ENCODE measurements around the gene TMEM256. TPM values are rescaled to one million over a fixed set of nuclear protein-coding genes. Genes with fewer than 3 reads are reported as not detected.
"Not testable (repeated sequence)": the region's sequence is repeated elsewhere in the genome, so short reads cannot be mapped to it uniquely, and the experiment has no call there.

The TMEM256 gene
- polyA plus RNA-seq, 1 donor from 2014 or later = 161 TPM

GRCh38 chr17:7370853-7371252 is 33.0 kb downstream of the TMEM256 start:
- H3F3A ChIP-seq (ENCODE audit: insufficient read depth, low read length, poor library complexity, severe bottlenecking) = no peaks in the 10 kb centered on the region
- H3K9ac ChIP-seq (ENCODE audit: low read length) = no peak overlapping the region
- no peaks in the 10 kb centered on the region for H3K9me3 ChIP-seq (ENCODE audit: low read length)
- no peaks in the 10 kb centered on the region for H3K36me3 ChIP-seq (ENCODE audit: insufficient read depth, low read length)
- no peak overlapping the region for H3K27ac ChIP-seq (ENCODE audit: low read length)
- no peaks in the 10 kb centered on the region for H3K9me2 ChIP-seq (ENCODE audit: insufficient read depth, low read length)
- no peak overlapping the region for H2AFZ ChIP-seq (ENCODE audit: low read depth, low read length)
- TF ChIP-seq EZH2 (IDR thresholded peaks at IDR 0.05; ENCODE audit: borderline replicate concordance, insufficient read depth, low read length, poor library complexity, severe bottlenecking) (no peak), POLR2AphosphoS5 (IDR thresholded peaks at IDR 0.05) (no peak), TAF1 (IDR thresholded peaks at IDR 0.05; ENCODE audit: low read depth) (no peak), REST (IDR thresholded peaks at IDR 0.05; ENCODE audit: borderline replicate concordance) (no peak), RAD21 (conservative IDR thresholded peaks at IDR 0.05) (no peak)
- no peak overlapping the region for H3K4me2 ChIP-seq (ENCODE audit: low read length)
- no peaks in the 10 kb centered on the region for H4K20me1 ChIP-seq (ENCODE audit: insufficient read depth)
- no peak overlapping the region for H3K4me3 ChIP-seq (ENCODE audit: low read length)
- no peaks in the 10 kb centered on the region for H3K79me2 ChIP-seq (replicated peaks; ENCODE audit: insufficient read depth, low read length)
- no peaks in the 10 kb centered on the region for H3K27me3 ChIP-seq (ENCODE audit: insufficient read depth, low read depth, low read length)

GRCh38 chr17:7369825-7370224 is 34.1 kb downstream of the TMEM256 start:
- no peak overlapping the region for H3K27ac ChIP-seq (ENCODE audit: low read length)
- H3K79me2 ChIP-seq (replicated peaks; ENCODE audit: insufficient read depth, low read length) = no peaks in the 10 kb centered on the region
- no peak overlapping the region for H3K4me3 ChIP-seq (ENCODE audit: low read length)
- no peak overlapping the region for H3K4me2 ChIP-seq (ENCODE audit: low read length)
- TF ChIP-seq EZH2 (IDR thresholded peaks at IDR 0.05; ENCODE audit: borderline replicate concordance, insufficient read depth, low read length, poor library complexity, severe bottlenecking) = no peak
- TF ChIP-seq POLR2AphosphoS5 (IDR thresholded peaks at IDR 0.05) = no peak
- TF ChIP-seq EP300 (conservative IDR thresholded peaks at IDR 0.05; ENCODE audit: poor library complexity, severe bottlenecking) = no peak
- TF ChIP-seq CTCF (IDR thresholded peaks at IDR 0.05; ENCODE audit: poor library complexity, severe bottlenecking) = no peak
- no peak for TF ChIP-seq TAF1 (IDR thresholded peaks at IDR 0.05; ENCODE audit: low read depth)
- TF ChIP-seq MXI1 (conservative IDR thresholded peaks at IDR 0.05; ENCODE audit: poor library complexity, severe bottlenecking) = no peak
- TF ChIP-seq REST (IDR thresholded peaks at IDR 0.05; ENCODE audit: borderline replicate concordance) = no peak
- no peak for TF ChIP-seq SMC3 (conservative IDR thresholded peaks at IDR 0.05; ENCODE audit: poor library complexity)
- no peak for TF ChIP-seq RAD21 (conservative IDR thresholded peaks at IDR 0.05)
- H3K9me2 ChIP-seq (ENCODE audit: insufficient read depth, low read length) = no peaks in the 10 kb centered on the region
- no peaks in the 10 kb centered on the region for H4K20me1 ChIP-seq (ENCODE audit: insufficient read depth)
- no peaks in the 10 kb centered on the region for H3K27me3 ChIP-seq (ENCODE audit: insufficient read depth, low read depth, low read length)
- H3K9me3 ChIP-seq (ENCODE audit: low read length) = no peaks in the 10 kb centered on the region
- H3K9ac ChIP-seq (ENCODE audit: low read length) = no peak overlapping the region
- H3K36me3 ChIP-seq (ENCODE audit: insufficient read depth, low read length) = no peaks in the 10 kb centered on the region
- H2AFZ ChIP-seq (ENCODE audit: low read depth, low read length) = no peak overlapping the region
- no peaks in the 10 kb centered on the region for H3F3A ChIP-seq (ENCODE audit: insufficient read depth, low read length, poor library complexity, severe bottlenecking)

- Histone ChIP-seq H3K4me3 (ENCODE audit: low read length) (peak overlapping the region; percentile 0), H3K27ac (ENCODE audit: low read length) (peak overlapping the region; percentile 17)
- H3K9me2 ChIP-seq (ENCODE audit: insufficient read depth, low read length); H3K9me3 ChIP-seq (ENCODE audit: low read length); H3K79me2 ChIP-seq (replicated peaks; ENCODE audit: insufficient read depth, low read length); H2AFZ ChIP-seq (ENCODE audit: low read depth, low read length); H3K4me2 ChIP-seq (ENCODE audit: low read length); H4K20me1 ChIP-seq (ENCODE audit: insufficient read depth); H3K27me3 ChIP-seq (ENCODE audit: insufficient read depth, low read depth, low read length); H3F3A ChIP-seq (ENCODE audit: insufficient read depth, low read length, poor library complexity, severe bottlenecking); H3K36me3 ChIP-seq (ENCODE audit: insufficient read depth, low read length); H3K9ac ChIP-seq (ENCODE audit: low read length): not testable (repeated sequence)
Measured at GRCh38 chr17:7368599-7368994, 35.3 kb downstream of the TMEM256 start.
